Natural killer cell (primary cell): Measurements from ENCODE around the gene MYOZ1. TPM values are rescaled to one million over a fixed set of nuclear protein-coding genes. Genes with fewer than 3 reads are reported as not detected.

Source experiments
- ATAC-seq, 3 donors: fragments of 150-1000 bp in 2 of 3; fragments of 200-7000 bp in 1 of 3; cut with Tn5 transposase; 1 replicate in 1 of 3; 2 replicates in 2 of 3; pipeline ENCODE4 v1.10.0; 2021; ENCODE audit warnings: mild to moderate bottlenecking in 2 of 3, moderate library complexity in 2 of 3
- DNase-seq, 2 donors: peaks; one replicate each; pipeline versions ENCODE4 v3.0.0 to v3.0.0-alpha.2; 2013 to 2021; ENCODE audit warnings: mixed read lengths in 1 of 2
- H3K27ac ChIP-seq: one replicate; pipeline ENCODE4 v1.5.1; 2013; ENCODE audit warnings: mild to moderate bottlenecking, low read length
- H3K27me3 ChIP-seq: one replicate; pipeline ENCODE4 v1.6.1; 2013; ENCODE audit warnings: low read length; ENCODE audit not compliant: control insufficient read depth, insufficient read depth
- H3K36me3 ChIP-seq: one replicate; pipeline ENCODE4 v1.6.1; 2013; ENCODE audit warnings: low read length; ENCODE audit not compliant: control insufficient read depth, insufficient read depth
- H3K4me1 ChIP-seq: one replicate; pipeline ENCODE4 v1.6.1; 2013; ENCODE audit warnings: low read length; ENCODE audit not compliant: control insufficient read depth, insufficient read depth
- H3K4me3 ChIP-seq: one replicate; pipeline ENCODE4 v1.5.1; 2013; ENCODE audit warnings: low read length
- H3K9me3 ChIP-seq: one replicate; pipeline ENCODE4 v1.6.1; 2013; ENCODE audit warnings: low read length; ENCODE audit not compliant: control insufficient read depth, insufficient read depth
- H3K27ac Mint-ChIP-seq, 2 donors: one replicate each; pipeline ENCODE4 v1.8.0; 2022; ENCODE audit warnings: mild to moderate bottlenecking in 2 of 2, mixed read lengths in 2 of 2, moderate library complexity in 1 of 2
- H3K27me3 Mint-ChIP-seq, 2 donors: one replicate each; pipeline ENCODE4 v1.8.0; 2022; ENCODE audit warnings: low read depth in 2 of 2, mixed read lengths in 2 of 2
- H3K36me3 Mint-ChIP-seq: one replicate; pipeline ENCODE4 v1.8.0; 2022; ENCODE audit warnings: mixed read lengths
- H3K4me1 Mint-ChIP-seq, 2 donors: one replicate each; pipeline ENCODE4 v1.8.0; 2022; ENCODE audit warnings: mixed read lengths in 2 of 2
- H3K4me3 Mint-ChIP-seq: one replicate; pipeline ENCODE4 v1.8.0; 2022; ENCODE audit warnings: mild to moderate bottlenecking, moderate library complexity, mixed read lengths
- H3K9me3 Mint-ChIP-seq, 2 donors: one replicate each; pipeline ENCODE4 v1.8.0; 2022; ENCODE audit warnings: mixed read lengths in 2 of 2
- CTCF ChIP-seq: fragments of 200-600 bp; IDR thresholded peaks from one replicate; pipeline ENCODE4 v1.8.0; 2022; ENCODE audit warnings: antibody characterized with exemption
- WGBS: methylation state at CpG from one replicate; pipeline ENCODE4 v1.1.7; 2013; ENCODE audit warnings: missing lambda C conversion rate; ENCODE audit not compliant: insufficient coverage; 5-methylcytosine and 5-hydroxymethylcytosine counted together
- intact Hi-C: fragments of 100-400 bp; cut with micrococcal nuclease; formaldehyde crosslinking; loops from one replicate; pipeline ENCODE4 v1.14.2; 2022
- total RNA-seq, 4 donors: library from RNA; stranded (reverse); fragments of 120-200 nt in 1 of 4; gene quantifications; one replicate each; pipeline versions ENCODE4 v1.2.3 to v1.2.4, GENCODE V29; 2013 to 2022

The MYOZ1 gene
- total RNA-seq, 3 donors from 2014 or later (not counting 1 experiment from before 2014, with no cell fraction given): not detected

DNA sequence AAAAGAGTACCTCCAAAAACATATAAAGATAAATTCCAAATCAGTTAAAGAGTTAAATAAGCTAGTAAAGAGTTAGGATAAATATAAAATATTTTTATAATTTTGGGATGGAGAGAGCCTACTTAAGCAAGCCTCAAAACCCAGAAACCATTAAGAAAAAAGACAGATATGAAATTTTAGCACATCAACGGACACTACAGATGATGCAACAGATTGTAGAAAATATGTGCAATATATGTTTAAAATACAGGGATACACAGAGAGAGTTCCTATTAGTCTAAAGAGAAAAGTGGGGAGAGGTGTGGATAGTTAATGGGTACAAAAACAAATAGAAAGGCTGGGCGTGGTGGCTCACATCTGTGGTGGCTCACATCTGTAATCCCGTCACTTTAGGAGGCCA, 26.6 kb downstream of the MYOZ1 start:
- intact Hi-C loops: no loop called here
- Mint-ChIP-seq H3K4me1 (no peaks in the 10 kb centered on the region), H3K9me3 (no peaks in the 10 kb centered on the region), H3K36me3 (no peaks in the 10 kb centered on the region), H3K27ac (no peak overlapping the region), H3K4me3 (no peak overlapping the region), H3K27me3 (no peaks in the 10 kb centered on the region)
- H3K27ac ChIP-seq: no peak overlapping the region
- no peak for DNase-seq
- H3K9me3 ChIP-seq: no peaks in the 10 kb centered on the region
- WGBS: 94% methylated on average over 3 of the region's 3 CpGs
- H3K4me3 ChIP-seq: no peak overlapping the region
- no peaks in the 10 kb centered on the region for H3K36me3 ChIP-seq
- no peak for TF ChIP-seq CTCF
- no peak for ATAC-seq
- no peaks in the 10 kb centered on the region for H3K27me3 ChIP-seq
- H3K4me1 ChIP-seq: no peaks in the 10 kb centered on the region

GRCh38 chr10:73609116-73609515, 32.2 kb downstream of the MYOZ1 start:
- H3K27me3 ChIP-seq: no peaks in the 10 kb centered on the region
- WGBS: 92% methylated on average over 4 of the region's 4 CpGs
- no peak overlapping the region for H3K4me3 ChIP-seq
- no peaks in the 10 kb centered on the region for H3K36me3 ChIP-seq
- H3K9me3 ChIP-seq: no peaks in the 10 kb centered on the region
- Mint-ChIP-seq H3K36me3 (no peaks in the 10 kb centered on the region), H3K4me1 (no peaks in the 10 kb centered on the region), H3K4me3 (no peak overlapping the region), H3K9me3 (no peaks in the 10 kb centered on the region), H3K27me3 (no peaks in the 10 kb centered on the region), H3K27ac (no peak overlapping the region)
- intact Hi-C loops: no loop called here
- DNase-seq (no peak), ATAC-seq (no peak)
- H3K27ac ChIP-seq: no peak overlapping the region
- no peak for TF ChIP-seq CTCF
- no peaks in the 10 kb centered on the region for H3K4me1 ChIP-seq

DNA sequence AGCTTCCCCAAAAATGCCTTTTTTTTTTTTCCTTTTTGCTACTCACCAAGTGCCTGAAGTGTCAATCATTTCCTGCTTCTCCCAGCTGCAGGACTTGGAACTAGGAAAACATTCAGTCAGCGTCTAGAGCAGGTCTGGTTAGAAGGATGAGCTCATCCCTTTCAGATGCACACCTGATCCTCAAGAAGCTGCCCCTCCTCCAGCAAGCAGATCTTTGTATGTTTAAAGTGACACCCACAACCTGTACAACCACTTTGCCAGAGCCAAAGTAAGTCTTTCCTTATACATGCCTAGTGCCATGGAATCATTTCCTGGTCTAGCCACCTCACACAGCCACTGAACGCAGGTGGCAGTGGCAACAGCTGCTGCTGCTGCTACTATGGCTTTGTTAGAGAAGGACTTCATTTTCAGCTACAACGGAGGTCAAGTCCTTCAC, 39.8 kb downstream of the MYOZ1 start:
- no peaks in the 10 kb centered on the region for H3K36me3 ChIP-seq
- 72% methylated on average over 3 of the region's 3 CpGs for WGBS
- Mint-ChIP-seq H3K9me3 (no peaks in the 10 kb centered on the region), H3K36me3 (no peaks in the 10 kb centered on the region), H3K4me3 (no peak overlapping the region), H3K27me3 (no peaks in the 10 kb centered on the region), H3K27ac (no peak overlapping the region), H3K4me1 (no peaks in the 10 kb centered on the region)
- no peaks in the 10 kb centered on the region for H3K9me3 ChIP-seq
- ATAC-seq (no peak), DNase-seq (no peak)
- H3K4me1 ChIP-seq: no peaks in the 10 kb centered on the region
- H3K27ac ChIP-seq: no peak overlapping the region
- intact Hi-C loops: no loop called here
- no peak overlapping the region for H3K4me3 ChIP-seq
- no peaks in the 10 kb centered on the region for H3K27me3 ChIP-seq
- TF ChIP-seq CTCF: no peak

DNA sequence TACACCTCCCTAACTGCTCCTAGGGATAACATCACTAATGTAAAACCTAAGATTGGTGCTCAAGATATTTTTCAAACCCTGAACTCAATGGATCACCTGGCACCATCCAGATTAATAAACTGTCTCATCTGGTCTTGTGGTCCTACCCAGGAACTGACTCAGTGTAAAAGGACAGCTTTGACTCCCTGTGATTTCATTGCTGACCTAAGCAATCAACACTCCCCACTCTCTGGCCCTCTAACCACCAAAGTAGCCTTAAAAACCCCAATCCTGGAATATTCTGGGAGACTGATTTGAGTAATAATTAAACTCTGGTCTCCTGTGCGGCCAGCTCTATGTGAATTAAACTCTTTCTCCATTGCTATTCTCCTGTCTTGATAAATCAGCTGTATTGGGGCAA, 43.9 kb downstream of the MYOZ1 start:
- intact Hi-C loops: no loop called here
- no peaks in the 10 kb centered on the region for H3K4me1 ChIP-seq
- no peak overlapping the region for H3K27ac Mint-ChIP-seq
- no peaks in the 10 kb centered on the region for H3K36me3 ChIP-seq
- no peaks in the 10 kb centered on the region for H3K9me3 Mint-ChIP-seq
- peaks cover 0 to 2% of the 10 kb centered on the region in 2 donors for H3K4me1 Mint-ChIP-seq
- no peak for TF ChIP-seq CTCF
- no peak overlapping the region for H3K4me3 ChIP-seq
- no peaks in the 10 kb centered on the region for H3K27me3 Mint-ChIP-seq
- WGBS: no CpG with 5 or more reads among the region's 1 CpG
- no peak overlapping the region for H3K27ac ChIP-seq
- no peaks in the 10 kb centered on the region for H3K9me3 ChIP-seq
- no peaks in the 10 kb centered on the region for H3K36me3 Mint-ChIP-seq
- no peaks in the 10 kb centered on the region for H3K27me3 ChIP-seq
- no peak overlapping the region for H3K4me3 Mint-ChIP-seq
- DNase-seq (no peak), ATAC-seq (no peak)
